Type B pancreatic cell (in vitro differentiated cells): ENCODE results near the gene HOXA5. TPM values are rescaled to one million over a fixed set of nuclear protein-coding genes. Genes with fewer than 3 reads are reported as not detected.

Experiments
- DNase-seq: peaks from one replicate; pipeline ENCODE4 v3.0.0; 2021; ENCODE audit warnings: mixed read lengths; ENCODE audit not compliant: unreplicated experiment; ENCODE audit errors: extremely low spot score
- H3K27ac Mint-ChIP-seq: 2 replicates; pipeline ENCODE4 v1.8.0; 2021; ENCODE audit warnings: mild to moderate bottlenecking, mixed read lengths
- H3K27me3 Mint-ChIP-seq: 2 replicates; pipeline ENCODE4 v1.8.0; 2021; ENCODE audit warnings: mixed read lengths
- H3K36me3 Mint-ChIP-seq: 2 replicates; pipeline ENCODE4 v1.8.0; 2021; ENCODE audit warnings: mixed read lengths
- H3K4me1 Mint-ChIP-seq: one replicate; pipeline ENCODE4 v1.8.0; 2021; ENCODE audit warnings: mixed read lengths; ENCODE audit not compliant: unreplicated experiment
- H3K4me3 Mint-ChIP-seq: 2 replicates; pipeline ENCODE4 v1.8.0; 2021; ENCODE audit warnings: mild to moderate bottlenecking, mixed read lengths
- H3K9me3 Mint-ChIP-seq: 2 replicates; pipeline ENCODE4 v1.8.0; 2021; ENCODE audit warnings: mixed read lengths
- total RNA-seq: library from RNA; stranded (reverse); gene quantifications from 2 replicates; pipeline ENCODE4 v1.2.1, GENCODE V29; 2021; ENCODE audit warnings: low replicate concordance
- TF ChIP-seq, protein P1 (sequence below): fragments of 200-600 bp; sonication (generic); conservative IDR thresholded peaks from 2 replicates; pipeline ENCODE4 v1.5.0; 2021; ENCODE audit warnings: antibody characterized with exemption, mild to moderate bottlenecking

Gene HOXA5
- total RNA-seq, 1 donor from 2014 or later = 77.7 TPM

- Mint-ChIP-seq H3K4me3 (peak within 1 kb of the TSS; percentile 97), H3K27ac (peak within 1 kb of the TSS; percentile 97), H3K27me3 (peaks cover 57% of the 10 kb centered on the region), H3K4me1 (peaks cover 59% of the 10 kb centered on the region), H3K36me3 (peaks cover 36% of the 10 kb centered on the region), H3K9me3 (no peaks in the 10 kb centered on the region)
- peak; percentile 96 for DNase-seq
- TF ChIP-seq, protein P1, sequence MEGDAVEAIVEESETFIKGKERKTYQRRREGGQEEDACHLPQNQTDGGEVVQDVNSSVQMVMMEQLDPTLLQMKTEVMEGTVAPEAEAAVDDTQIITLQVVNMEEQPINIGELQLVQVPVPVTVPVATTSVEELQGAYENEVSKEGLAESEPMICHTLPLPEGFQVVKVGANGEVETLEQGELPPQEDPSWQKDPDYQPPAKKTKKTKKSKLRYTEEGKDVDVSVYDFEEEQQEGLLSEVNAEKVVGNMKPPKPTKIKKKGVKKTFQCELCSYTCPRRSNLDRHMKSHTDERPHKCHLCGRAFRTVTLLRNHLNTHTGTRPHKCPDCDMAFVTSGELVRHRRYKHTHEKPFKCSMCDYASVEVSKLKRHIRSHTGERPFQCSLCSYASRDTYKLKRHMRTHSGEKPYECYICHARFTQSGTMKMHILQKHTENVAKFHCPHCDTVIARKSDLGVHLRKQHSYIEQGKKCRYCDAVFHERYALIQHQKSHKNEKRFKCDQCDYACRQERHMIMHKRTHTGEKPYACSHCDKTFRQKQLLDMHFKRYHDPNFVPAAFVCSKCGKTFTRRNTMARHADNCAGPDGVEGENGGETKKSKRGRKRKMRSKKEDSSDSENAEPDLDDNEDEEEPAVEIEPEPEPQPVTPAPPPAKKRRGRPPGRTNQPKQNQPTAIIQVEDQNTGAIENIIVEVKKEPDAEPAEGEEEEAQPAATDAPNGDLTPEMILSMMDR = no peak
Measured at GRCh38 chr7:27095897-27096767, 47.3 kb downstream of the HOXA5 start, which contains the start of gene HOXA1. Gene HOXA1 (minus strand): TSS chr7:27096000. CDS start chr7:27095912, 88 bp downstream.

- TF ChIP-seq, protein P1 = peak; percentile 24
- H3K36me3 Mint-ChIP-seq = peaks cover 28% of the 10 kb centered on the region
- peak overlapping the region; percentile 97 for H3K27ac Mint-ChIP-seq
- H3K4me3 Mint-ChIP-seq = peak overlapping the region; percentile 97
- H3K4me1 Mint-ChIP-seq = peaks cover 62% of the 10 kb centered on the region
- peaks cover 51% of the 10 kb centered on the region for H3K27me3 Mint-ChIP-seq
- H3K9me3 Mint-ChIP-seq = no peaks in the 10 kb centered on the region
- peak; percentile 75 for DNase-seq
Measured at GRCh38 chr7:27095050-27095896, 48.2 kb downstream of the HOXA5 start.

DNA sequence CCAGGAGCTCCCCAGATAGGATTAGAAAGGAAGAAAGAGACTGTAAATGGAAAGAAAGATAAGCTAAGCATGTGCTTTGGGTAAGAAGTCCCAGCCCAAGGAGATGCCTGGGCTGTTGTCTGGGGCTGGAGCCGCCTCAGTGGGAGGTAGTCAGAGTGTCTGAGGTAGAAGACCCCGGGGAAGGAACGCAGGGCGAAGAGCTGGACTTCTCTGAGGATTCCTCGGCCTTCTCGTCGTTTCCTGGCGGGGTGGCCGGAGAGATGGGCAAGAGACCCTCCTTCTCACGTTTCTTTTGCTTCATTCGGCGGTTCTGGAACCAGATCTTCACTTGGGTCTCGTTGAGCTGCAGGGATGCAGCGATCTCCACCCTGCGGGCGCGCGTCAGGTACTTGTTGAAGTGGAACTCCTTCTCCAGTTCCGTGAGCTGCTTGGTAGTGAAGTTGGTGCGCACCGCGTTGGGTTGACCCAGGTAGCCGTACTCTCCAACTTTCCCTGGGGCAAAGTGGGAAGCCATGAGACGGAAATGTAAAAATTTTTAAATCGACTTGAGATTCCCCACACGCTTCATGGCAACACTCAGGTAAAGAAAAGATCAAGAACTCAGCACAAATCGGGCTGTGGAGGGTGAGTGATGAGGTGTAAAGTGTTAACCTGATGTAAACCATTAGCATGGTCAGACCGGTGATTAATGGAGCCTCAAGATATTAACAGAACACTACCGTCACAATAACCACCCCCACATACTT lies 49.0 kb downstream of the HOXA5 start:
- Mint-ChIP-seq H3K36me3 (peaks cover 20% of the 10 kb centered on the region), H3K9me3 (no peaks in the 10 kb centered on the region), H3K4me3 (peak overlapping the region; percentile 97), H3K4me1 (peaks cover 62% of the 10 kb centered on the region), H3K27ac (peak overlapping the region; percentile 97), H3K27me3 (peaks cover 47% of the 10 kb centered on the region)
- TF ChIP-seq, protein P1 = no peak
- no peak for DNase-seq

DNA sequence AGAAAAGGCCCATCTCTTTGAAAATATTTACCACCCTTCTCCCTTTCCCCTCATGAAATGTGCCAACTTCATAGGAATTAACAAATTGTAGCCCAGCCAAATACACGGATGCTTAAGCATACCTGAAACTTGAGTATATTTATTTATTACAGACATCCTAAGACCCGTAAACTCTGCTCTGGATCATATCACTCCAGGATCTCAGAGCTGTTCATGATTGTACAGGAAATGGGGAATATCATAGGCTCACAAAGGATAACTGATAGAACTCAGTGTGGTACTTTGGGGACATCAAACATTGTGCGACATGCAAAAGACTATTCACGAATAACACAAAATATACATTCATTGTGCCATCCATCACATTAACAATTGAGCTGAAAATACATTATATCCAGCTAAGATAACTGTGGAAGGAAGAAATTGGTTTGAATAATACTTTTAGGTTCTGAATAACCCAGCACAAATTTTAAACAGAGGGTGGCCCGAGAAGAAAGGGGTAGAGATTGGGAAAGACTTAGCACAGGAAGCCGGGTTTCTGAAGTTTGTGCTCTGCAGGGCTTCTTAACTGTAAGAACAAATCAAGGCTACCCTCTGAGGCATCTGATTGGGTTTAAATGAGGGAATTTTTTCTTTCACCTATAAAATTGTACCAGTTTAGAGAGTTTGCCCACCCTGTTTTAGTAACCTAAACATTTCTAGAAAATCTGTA lies 50.1 kb downstream of the HOXA5 start:
- no peaks in the 10 kb centered on the region for H3K9me3 Mint-ChIP-seq
- peaks cover 9% of the 10 kb centered on the region for H3K36me3 Mint-ChIP-seq
- no peak overlapping the region for H3K27ac Mint-ChIP-seq
- H3K4me1 Mint-ChIP-seq = peaks cover 54% of the 10 kb centered on the region
- H3K27me3 Mint-ChIP-seq = peaks cover 38% of the 10 kb centered on the region
- H3K4me3 Mint-ChIP-seq = peak overlapping the region; percentile 97
- no peak for DNase-seq
- TF ChIP-seq, protein P1 = no peak

GRCh38 chr7:27092819-27093110 lies 50.7 kb downstream of the HOXA5 start:
- TF ChIP-seq, protein P1 = no peak
- no peak for DNase-seq
- peaks cover 8% of the 10 kb centered on the region for H3K36me3 Mint-ChIP-seq
- no peak overlapping the region for H3K27ac Mint-ChIP-seq
- H3K27me3 Mint-ChIP-seq = peaks cover 38% of the 10 kb centered on the region
- H3K4me1 Mint-ChIP-seq = peaks cover 54% of the 10 kb centered on the region
- H3K9me3 Mint-ChIP-seq = no peaks in the 10 kb centered on the region
- peak overlapping the region; percentile 78 for H3K4me3 Mint-ChIP-seq
